G401 (cell line): Measurements from ENCODE around the gene SRCIN1. TPM values are rescaled to one million over a fixed set of nuclear protein-coding genes. Genes with fewer than 3 reads are reported as not detected.
"Not testable (repeated sequence)": the region's sequence is repeated elsewhere in the genome, so short reads cannot be mapped to it uniquely, and the experiment has no call there.

ENCODE experiments used
- DNase-seq: peaks from one replicate; pipeline ENCODE4 v3.0.0-alpha.2; 2015; ENCODE audit warnings: low spot score
- in situ Hi-C: cut with HindIII; loops from 2 replicates; pipeline ENCODE4 v1.10.0; 2016; ENCODE audit warnings: low sequenced_read_pairs, mixed read lengths
- total RNA-seq: library from RNA; depleted of rRNA; stranded (reverse); fragments of >200 nt; shearing (Covaris generic); gene quantifications from 2 replicates; pipeline ENCODE4 v1.2.3, GENCODE V29; 2014

The SRCIN1 gene
- total RNA-seq, 1 experiment from 2014 or later: 12.4 TPM

DNA sequence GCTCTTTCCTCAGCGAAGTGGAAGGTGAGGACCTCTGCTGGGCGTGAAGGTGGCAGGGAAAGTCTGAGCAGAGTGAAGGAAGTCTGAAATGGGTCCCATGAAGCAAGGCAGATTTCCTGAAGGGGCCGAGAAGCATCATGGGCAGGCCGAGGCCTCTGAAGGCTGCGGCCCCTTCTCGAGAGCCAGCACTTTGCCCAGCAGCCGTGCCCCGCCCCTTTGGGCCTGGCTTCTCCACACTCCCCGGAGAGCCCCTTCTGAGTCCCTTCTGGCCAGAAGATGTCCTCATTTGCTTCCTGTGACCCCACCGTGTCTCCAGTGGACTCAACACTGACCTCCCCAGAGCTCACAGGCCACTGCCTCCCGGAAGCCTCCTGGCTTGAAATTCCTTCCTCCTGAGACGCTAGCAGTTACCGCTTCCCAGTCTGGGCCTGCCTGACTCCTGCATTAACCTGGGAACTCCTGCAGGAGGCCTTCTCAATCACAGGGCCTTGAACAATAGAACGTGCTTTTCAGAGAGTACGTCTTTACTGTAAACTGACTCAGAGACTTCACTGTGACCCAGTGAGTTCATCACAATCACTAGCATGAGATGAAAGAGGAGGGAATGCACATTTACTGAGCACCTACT lies 102.4 kb downstream of the SRCIN1 start:
- in situ Hi-C loops, DNase-seq: not testable (repeated sequence)

DNA sequence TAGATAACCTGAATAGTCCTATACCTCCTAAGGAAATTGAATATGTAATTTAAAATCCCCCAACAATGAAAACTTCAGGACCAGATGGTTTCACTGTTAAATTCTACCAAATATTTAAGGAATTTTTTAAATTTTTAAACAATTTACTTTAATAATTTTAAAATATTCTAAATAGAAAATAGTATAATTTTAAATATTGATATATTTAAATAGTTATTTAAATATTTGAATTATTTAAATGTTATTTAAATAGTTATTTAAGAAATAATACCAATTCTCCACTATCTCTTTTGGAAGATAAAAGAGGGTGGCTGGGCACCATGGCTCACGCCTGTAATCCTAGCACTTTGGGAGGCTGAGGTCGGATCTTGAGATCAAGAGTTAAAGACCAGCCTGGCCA lies 104.0 kb downstream of the SRCIN1 start:
- DNase-seq, in situ Hi-C loops: not testable (repeated sequence)

DNA sequence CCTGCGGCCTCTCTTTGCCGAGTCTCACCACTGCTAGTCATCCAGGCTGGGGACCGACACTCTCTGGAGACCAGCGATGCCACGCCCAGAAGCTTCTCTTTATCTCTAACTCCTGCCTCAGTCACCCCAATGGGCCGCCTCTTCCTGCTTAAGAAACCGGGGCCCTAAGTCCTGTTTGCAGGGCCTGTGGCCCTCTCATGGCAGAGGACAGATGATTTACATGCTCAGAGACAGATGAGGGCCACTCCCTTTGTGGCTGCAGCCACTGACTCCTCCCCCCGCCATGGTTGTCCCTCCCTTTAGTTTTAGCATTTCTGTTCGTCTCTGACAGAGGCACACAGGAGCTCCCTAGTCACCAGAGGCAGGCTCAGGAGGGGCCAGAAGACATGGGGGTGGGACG lies 106.5 kb downstream of the SRCIN1 start:
- in situ Hi-C loops, DNase-seq: not testable (repeated sequence)

DNA sequence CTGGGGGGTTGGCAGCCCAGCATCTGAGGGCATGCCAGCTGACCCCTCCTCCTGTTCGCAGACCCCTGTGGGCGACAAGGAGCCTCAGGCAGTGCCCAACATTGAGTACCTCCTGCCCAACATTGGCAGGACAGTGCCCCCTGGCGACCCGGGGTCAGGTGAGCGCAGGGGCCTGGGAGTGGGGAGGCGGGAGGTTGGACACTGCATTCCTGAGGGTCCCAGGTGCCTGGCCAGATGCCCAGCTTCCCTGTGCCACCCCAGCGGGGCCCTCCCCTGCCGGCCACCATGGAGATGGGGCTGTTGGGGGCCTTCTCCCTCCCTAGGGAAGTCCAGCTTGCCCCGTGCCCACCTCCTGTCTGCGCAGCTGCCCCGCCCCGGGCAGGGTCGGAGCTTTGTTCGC lies 107.4 kb downstream of the SRCIN1 start:
- no peak for DNase-seq
- in situ Hi-C loops: no loop called here

DNA sequence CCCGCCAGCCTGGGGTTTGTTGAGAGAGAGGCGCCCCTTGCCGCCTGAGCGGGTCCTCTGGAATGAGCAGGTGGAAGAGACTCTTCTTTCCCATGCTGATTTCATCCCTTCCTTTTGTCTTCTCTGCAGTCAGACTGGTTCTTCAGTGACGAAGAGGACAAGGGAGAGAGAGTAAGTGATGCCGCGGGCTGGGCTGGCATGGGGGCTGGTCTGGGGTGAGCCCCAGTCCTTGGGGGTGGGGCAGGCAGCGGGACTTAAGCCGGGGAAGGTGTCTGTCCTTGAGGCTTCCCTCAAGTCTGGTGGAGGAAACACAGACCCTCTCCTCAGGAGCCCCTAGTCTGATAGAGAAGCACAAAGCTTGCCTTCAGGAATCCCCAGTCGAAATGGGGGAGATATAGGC lies 108.1 kb downstream of the SRCIN1 start:
- DNase-seq, in situ Hi-C loops: not testable (repeated sequence)

DNA sequence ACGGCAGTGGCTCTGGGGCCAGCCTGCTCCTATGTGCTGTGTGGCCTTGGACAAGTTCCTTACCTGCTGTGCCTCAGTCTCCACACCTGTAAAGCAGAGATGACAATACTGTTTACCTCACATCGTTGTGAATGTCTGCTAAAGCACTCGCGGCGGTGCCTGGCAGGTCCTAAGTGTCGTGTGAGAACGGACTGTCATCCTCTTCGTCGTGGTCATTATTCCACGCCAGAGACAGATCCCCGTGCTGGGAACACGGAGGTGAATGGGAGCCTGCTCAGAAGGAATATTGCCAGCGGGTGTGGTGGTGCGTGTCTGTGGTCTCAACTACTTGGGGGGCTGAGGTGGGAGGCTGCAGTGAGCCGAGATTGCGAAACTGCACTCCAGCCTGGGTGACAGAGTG lies 111.6 kb downstream of the SRCIN1 start:
- DNase-seq, in situ Hi-C loops: not testable (repeated sequence)

DNA sequence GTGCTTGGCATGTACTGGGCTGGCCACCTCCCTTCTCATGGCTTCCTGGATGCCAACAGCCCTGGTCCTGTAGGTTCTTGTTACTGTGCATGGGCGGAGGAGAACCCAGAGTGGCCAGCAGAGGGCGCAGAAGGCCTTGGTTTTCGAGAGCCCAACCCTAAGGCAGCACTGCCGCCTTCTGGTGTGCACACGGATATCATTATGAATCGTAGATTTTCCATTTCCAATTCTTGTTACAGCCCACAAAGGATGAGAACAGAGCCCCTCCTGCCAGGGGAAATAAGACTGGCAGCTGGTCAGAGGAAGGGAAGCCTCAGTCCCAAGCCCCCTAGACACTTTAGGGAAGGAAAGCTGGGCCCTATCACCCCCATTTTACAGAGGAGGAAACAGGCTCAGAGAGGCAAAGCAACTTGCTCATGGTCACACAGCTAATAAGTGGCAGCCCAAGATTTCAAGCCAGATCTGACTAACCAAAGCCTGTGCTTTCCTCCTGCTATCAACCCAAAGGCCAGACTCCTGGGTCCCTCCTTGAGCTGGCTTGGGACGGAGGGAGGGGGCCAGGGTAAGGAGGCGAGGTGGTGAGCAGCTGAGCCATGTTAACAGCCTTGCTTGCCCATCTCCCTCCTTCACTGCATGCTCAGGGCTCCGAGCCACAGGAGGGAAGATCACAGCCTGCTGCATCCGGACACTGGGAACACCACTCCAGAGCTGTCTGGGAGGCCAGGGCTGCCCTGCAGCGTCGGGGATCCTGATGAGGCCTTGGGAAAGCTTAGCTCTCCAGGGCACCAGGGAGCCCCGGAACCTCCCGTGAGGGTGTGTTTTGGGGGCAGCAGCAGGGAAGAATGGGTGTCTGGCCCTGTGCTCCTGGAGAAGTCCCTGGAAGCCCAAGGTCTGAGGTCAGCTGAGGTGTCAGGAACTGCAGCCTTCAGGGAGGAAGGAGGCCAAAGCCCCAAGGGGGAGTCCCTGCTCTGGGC lies 113.4 kb downstream of the SRCIN1 start:
- in situ Hi-C loops: not testable (repeated sequence)
- DNase-seq: peak; percentile 90

DNA sequence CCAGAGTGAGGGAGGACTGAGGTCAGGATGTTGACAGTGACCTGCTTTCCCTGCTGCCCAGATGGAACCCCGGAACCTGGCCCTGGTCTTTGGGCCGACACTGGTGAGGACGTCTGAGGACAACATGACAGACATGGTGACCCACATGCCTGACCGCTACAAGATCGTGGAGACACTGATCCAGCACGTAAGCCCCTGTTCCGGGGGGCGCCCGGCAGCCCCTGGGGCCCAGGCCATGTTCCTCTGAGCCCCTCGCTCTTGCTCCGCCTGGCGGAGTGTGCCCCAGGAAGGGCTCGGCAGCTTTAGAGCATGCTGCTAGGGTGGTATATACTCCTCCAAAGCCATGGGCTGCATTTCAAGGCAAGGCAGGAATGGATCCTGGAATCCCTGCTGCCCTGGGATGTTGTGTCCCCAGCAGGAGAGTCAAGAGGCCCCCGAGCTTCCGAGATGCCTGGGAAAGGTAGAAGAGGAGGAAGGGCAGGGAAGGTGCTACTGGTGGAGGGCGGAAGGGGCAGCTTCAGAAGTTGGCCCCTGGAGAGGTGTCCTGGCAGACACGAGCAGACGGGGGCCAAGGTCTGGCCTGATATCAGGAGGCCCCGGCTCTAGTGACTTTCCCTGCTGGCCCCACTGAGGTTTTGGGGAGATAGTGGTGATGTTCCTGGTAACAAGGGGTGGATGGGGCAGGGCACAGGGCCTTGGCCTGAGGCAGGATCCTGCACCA lies 114.2 kb downstream of the SRCIN1 start:
- in situ Hi-C loops: not testable (repeated sequence)

DNA sequence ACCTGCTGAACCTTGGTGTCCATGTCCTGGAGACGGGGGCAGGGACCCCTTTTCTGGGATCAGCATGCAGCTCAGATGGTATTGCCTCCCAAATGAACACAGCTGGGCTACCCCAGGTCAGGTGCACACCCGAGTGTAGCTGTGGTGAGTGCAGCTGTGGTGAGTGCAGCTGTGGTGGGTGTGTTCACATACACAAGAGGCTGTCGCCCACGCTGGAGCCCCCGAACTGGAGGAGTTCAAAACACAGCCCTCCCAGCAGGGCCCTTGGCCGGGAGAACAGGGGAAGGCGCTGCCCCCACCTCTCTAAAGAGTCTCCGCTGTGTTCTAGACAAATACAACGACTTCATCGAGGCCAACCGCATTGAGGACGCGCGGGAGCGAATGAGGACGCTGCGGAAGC lies 116.0 kb downstream of the SRCIN1 start:
- in situ Hi-C loops, DNase-seq: not testable (repeated sequence)

More for the DNA sequence above, 114.2 kb downstream of the SRCIN1 start:
- DNase-seq: not testable (repeated sequence)

DNA sequence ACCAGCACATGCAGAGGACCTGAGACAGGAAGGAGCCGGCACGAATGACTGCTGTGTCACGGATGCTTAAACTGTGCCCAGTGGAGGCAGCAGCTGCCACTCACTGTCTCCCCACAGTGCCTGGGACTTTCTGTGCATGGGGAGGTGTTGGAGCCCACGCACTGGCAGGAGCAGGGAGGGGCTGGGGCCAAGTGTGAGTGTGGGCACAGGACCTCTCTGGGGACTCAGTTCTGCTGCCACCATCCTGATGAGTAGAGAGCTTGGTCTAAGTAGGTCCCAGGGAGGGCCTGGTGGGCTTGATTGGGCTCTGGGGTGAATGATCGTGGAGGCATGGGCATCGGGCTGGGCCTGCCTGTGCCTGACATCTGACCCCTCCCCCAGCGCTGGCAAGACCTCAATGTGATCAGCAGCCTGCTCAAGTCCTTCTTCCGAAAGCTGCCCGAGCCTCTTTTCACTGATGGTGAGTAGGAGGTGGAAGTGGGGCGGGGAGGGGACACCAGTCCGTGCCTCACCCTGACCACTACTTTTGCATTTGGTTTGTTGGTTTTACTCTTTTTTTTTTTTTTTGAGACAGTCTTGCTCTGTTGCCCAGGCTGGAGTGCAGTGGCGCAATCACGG lies 120.0 kb downstream of the SRCIN1 start:
- peak; percentile 34 for DNase-seq
- in situ Hi-C loops: not testable (repeated sequence)

DNA sequence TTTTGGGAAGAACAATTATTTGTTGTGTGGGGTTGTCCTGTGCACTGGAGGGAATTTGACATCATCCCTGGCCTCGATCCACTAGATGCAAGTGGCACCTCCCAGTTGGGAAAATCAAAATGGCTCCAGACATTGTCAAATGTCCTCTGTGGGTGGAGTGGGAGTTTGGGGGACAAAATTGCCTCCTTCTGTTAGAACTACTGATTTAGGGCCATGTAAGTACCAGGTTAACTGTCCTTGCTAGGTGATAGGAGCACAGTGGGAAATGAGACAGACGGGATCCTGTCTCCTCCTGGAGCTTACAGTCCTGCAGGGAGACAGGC lies 120.6 kb downstream of the SRCIN1 start:
- in situ Hi-C loops: no loop called here

DNA sequence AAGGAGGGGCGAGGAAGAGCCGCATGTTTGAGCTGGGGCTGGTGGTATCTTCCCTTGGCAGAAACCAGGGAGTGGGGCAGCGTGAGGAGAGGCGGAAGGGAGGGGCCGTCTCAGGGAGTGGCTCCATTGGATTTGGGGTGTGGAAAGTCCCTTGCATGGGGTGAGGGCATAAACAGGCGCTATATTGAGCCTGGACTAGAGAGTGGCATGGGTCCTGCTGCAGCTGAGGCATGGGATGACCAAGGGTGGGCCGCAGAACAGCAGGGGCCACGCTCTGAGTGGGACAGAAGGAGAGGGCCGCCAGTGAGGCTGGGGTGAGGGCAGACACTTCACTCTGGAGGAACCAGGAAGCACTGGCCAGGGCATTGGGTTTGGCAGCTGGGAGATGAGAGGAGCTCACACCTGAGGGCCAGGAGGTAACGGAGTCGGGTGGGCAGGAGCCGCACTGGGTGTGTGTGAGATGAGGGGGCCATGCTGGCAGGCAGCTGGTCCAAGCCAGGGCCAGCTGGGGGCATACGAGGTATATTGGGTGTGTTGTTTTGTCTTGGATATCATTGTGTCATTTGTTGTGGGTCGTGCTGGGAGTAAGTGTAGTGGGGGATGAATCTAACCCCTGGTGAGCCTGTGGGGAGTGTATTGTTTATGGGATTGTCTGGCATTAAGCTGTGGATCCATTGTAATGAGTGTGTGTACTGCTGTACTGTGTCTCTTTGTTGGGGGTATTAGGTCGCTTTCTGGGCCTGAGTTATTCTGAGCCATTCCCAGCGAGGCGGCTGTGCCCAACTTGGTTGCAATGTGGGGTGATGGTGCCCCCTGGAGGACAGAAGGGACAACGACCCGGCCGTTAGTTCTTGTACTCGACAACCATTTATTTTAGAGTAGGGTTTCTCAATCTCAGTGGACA lies 121.3 kb downstream of the SRCIN1 start:
- DNase-seq: peak; percentile 90
- in situ Hi-C loops: not testable (repeated sequence)

More for the DNA sequence above, 120.6 kb downstream of the SRCIN1 start:
- no peak for DNase-seq

DNA sequence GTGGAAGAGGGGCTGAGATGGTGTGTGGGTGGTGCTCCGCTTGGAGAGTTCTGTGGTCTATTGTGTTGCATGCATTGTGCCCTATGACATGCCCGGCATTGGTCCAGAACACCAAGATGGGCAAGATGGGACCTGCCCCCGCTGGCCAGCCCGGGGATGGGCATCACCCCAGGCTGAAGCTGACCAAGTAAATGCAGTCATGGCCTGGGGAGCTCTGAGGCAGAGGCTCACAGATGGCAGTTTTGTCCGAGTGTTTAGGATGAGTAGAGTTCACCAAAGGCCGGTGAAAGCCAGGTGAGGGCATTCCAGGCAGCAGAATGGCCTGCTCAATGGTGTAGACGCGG lies 123.1 kb downstream of the SRCIN1 start:
- DNase-seq, in situ Hi-C loops: not testable (repeated sequence)

DNA sequence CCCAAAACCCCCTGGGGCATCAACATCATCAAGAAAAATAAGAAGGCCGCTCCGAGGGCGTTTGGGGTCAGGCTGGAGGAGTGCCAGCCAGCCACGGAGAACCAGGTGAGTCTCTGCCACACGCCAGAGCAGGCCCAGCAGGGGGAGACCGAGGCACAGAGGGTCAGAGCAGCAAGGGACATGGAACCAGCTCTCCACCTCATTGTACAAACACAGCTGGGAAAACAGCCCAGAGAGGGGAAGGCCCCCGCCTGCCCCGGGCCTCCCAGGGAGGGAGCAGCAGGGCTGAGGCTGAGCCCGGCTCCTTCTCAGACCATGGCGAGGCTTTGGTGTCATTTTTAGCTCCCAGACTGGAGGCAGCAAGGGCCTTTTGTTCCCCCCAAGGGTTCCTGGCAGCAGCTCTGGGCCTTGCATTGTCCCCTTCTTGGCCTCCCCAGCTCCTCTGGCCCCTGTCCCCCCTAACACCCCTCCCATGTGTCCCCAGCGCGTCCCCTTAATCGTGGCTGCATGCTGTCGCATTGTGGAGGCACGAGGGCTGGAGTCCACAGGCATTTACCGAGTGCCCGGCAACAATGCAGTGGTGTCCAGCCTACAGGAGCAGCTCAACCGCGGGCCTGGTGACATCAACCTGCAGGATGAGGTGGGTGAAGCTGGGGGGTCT lies 123.6 kb downstream of the SRCIN1 start:
- in situ Hi-C loops: not testable (repeated sequence)

More for the DNA sequence above, 123.6 kb downstream of the SRCIN1 start:
- DNase-seq: peak; percentile 34
